GM19455 (cell line): Measurements from ENCODE around the gene NELFB.
"Not testable (repeated sequence)": the region's sequence is repeated elsewhere in the genome, so short reads cannot be mapped to it uniquely, and the experiment has no call there.

Source experiments
- ATAC-seq: cut with Tn5 transposase; IDR thresholded peaks from one replicate; pipeline ENCODE4 v1.9.1; 2021; ENCODE audit not compliant: unreplicated experiment

The NELFB gene

GRCh38 chr9:137234758-137235423, 20.2 kb upstream of the NELFB start:
- ATAC-seq, result no peak

- ATAC-seq, result no peak
Observed at GRCh38 chr9:137235424-137236237, 19.5 kb upstream of the NELFB start.

GRCh38 chr9:137236238-137236935, 18.7 kb upstream of the NELFB start:
- ATAC-seq, result no peak

- no peak for ATAC-seq
Observed at GRCh38 chr9:137236936-137237421, 18.1 kb upstream of the NELFB start.

- no peak for ATAC-seq
Observed at GRCh38 chr9:137237759-137238726, 17.1 kb upstream of the NELFB start.

- not testable (repeated sequence) for ATAC-seq
Observed at GRCh38 chr9:137239541-137240200, 15.5 kb upstream of the NELFB start.

- peak; percentile 24 for ATAC-seq
Observed at GRCh38 chr9:137240318-137240840, 14.7 kb upstream of the NELFB start.

GRCh38 chr9:137240841-137241489, 14.2 kb upstream of the NELFB start, which contains the start of gene TUBB4B:
Gene TUBB4B, plus strand, starts transcription at chr9:137241287. Its CDS starts 74 bp downstream, at chr9:137241361.
- ATAC-seq, result peak; percentile 70

- peak; percentile 6 for ATAC-seq
Observed at GRCh38 chr9:137241490-137242268, 13.4 kb upstream of the NELFB start.

- no peak for ATAC-seq
Observed at GRCh38 chr9:137242269-137243203, 12.6 kb upstream of the NELFB start.

- not testable (repeated sequence) for ATAC-seq
Observed at GRCh38 chr9:137243266-137243625, 11.9 kb upstream of the NELFB start.

- ATAC-seq, result no peak
Observed at GRCh38 chr9:137243626-137244485, 11.3 kb upstream of the NELFB start.

GRCh38 chr9:137244486-137245449, 10.4 kb upstream of the NELFB start:
- ATAC-seq, result no peak

- no peak for ATAC-seq
Observed at GRCh38 chr9:137245450-137246421, 9.4 kb upstream of the NELFB start.
